ENCODE data around the gene FBN2.
"Not testable (repeated sequence)": the region's sequence is repeated elsewhere in the genome, so short reads cannot be mapped to it uniquely, and the experiment has no call there.

FBN2 gene

DNA sequence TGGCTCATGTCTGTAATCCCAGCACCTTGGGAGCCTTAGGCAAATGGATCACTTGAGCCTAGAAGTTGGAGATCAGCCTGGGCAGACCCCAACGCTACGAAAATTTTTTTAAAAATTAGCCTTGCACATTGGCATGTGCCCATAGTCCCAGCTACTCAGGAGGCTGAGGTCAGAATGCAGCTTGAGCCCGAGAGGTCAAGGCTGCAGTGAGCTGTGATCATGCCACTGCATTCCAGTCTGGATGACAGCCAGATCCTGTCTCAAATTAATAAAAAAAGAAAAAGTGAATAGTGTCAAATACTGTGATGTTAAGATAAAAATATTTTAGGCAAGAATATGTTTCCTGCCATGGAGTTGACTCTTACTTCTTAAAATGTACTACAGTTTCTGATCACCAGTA lies 5.3 kb downstream of the FBN2 start:
- no peaks in the 10 kb centered on the region for H3K4me1 ChIP-seq (ENCODE audit: insufficient read depth, low read length)
- no peak overlapping the region for H3K4me3 ChIP-seq (ENCODE audit: low read depth in 1 of 2, low read length in 2 of 2)
- peaks cover 15 to 19% of the 10 kb centered on the region in 2 donors for H3K27me3 ChIP-seq (ENCODE audit: control insufficient read depth in 1 of 2, insufficient read depth in 2 of 2, low read length in 2 of 2)
- no peak overlapping the region for H3K9ac ChIP-seq (ENCODE audit: low read length)
- no peak overlapping the region for H3K27ac ChIP-seq (ENCODE audit: low read depth, low read length)
- no peaks in the 10 kb centered on the region for H3K9me3 ChIP-seq (ENCODE audit: low read length)
- H3K36me3 ChIP-seq (ENCODE audit: insufficient read depth, low read length): no peaks in the 10 kb centered on the region

DNA sequence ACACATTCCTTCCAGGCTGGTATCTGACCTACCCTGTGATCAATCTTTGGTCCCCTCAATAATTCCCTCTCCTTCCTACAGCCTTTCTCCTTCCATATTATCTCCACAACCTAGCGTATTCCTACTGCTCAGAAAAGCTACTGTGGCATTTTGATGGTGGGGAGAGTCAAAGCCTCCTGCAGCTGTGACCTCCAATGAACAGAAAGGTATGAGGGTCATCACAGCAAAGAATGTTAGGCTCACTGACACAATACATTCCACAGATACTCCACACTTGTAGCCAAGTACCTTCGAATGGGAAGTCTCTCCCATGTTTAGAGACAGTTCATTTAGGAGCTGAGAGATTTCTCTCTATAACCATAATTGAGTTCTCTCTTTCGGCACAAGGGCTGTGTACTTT lies 5.9 kb downstream of the FBN2 start:
- Histone ChIP-seq H3K27me3 (ENCODE audit: control insufficient read depth in 1 of 2, insufficient read depth in 2 of 2, low read length in 2 of 2) (peaks cover 13 to 19% of the 10 kb centered on the region in 2 donors), H3K27ac (ENCODE audit: low read depth, low read length) (no peak overlapping the region), H3K4me3 (ENCODE audit: low read depth in 1 of 2, low read length in 2 of 2) (no peak overlapping the region), H3K9ac (ENCODE audit: low read length) (no peak overlapping the region), H3K9me3 (ENCODE audit: low read length) (no peaks in the 10 kb centered on the region), H3K4me1 (ENCODE audit: insufficient read depth, low read length) (no peaks in the 10 kb centered on the region), H3K36me3 (ENCODE audit: insufficient read depth, low read length) (no peaks in the 10 kb centered on the region)

DNA sequence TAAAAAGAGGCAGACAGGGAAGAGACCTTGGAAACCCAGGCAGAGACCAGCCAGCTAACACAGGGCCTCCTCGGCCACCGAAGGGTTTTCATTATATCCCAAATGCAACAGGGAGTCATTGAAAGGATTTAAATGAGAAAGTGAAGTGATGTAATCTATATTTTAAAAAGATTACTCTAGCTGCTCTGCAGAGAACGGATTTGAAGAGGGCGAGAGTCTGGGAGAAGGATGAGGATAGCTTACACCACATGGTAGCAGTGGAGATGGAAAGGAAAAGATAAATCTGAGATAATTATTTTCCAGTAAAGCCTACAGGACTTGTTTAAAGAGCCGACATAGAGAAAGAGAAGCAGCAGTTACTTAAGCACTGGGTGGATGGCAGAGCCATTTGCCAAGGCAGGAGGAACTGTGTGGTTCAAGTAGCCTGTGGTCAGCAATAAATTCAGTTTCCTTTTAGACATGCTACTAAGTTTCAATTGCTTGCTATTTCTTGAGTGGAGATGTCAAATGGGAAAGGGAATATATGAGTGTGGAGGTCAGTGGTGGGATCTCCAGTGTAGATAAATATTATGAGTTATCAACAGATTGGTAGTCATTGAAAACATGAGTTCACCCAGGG lies 9.3 kb downstream of the FBN2 start:
- peaks cover 0 to 3% of the 10 kb centered on the region in 2 donors for H3K27me3 ChIP-seq (ENCODE audit: control insufficient read depth in 1 of 2, insufficient read depth in 2 of 2, low read length in 2 of 2)
- no peaks in the 10 kb centered on the region for H3K4me1 ChIP-seq (ENCODE audit: insufficient read depth, low read length)
- H3K4me3 ChIP-seq (ENCODE audit: low read depth in 1 of 2, low read length in 2 of 2): no peak overlapping the region
- H3K36me3 ChIP-seq (ENCODE audit: insufficient read depth, low read length): no peaks in the 10 kb centered on the region
- no peak overlapping the region for H3K27ac ChIP-seq (ENCODE audit: low read depth, low read length)
- no peaks in the 10 kb centered on the region for H3K9me3 ChIP-seq (ENCODE audit: low read length)
- no peak overlapping the region for H3K9ac ChIP-seq (ENCODE audit: low read length)

DNA sequence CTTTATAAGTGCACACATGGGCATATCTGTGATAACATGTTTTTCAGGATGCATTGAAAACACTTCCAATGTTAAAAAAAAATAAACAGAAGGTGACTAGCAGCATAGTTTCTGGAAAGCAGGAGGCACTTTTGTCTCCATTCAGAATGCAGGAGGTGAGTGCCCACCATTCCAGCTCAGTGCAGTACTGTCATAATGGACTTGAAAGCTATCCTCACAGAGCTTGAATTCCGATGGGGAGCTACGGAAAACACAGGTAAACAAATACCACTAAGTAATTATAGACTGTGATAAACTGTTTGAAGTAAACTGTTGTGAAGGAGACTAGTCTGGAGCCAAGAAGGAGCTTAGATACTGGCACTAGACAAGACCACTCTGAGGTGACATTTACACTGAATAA lies 9.9 kb downstream of the FBN2 start:
- Histone ChIP-seq H3K9ac (ENCODE audit: low read length) (no peak overlapping the region), H3K36me3 (ENCODE audit: insufficient read depth, low read length) (no peaks in the 10 kb centered on the region), H3K4me1 (ENCODE audit: insufficient read depth, low read length) (no peaks in the 10 kb centered on the region), H3K4me3 (ENCODE audit: low read depth in 1 of 2, low read length in 2 of 2) (no peak overlapping the region), H3K27ac (ENCODE audit: low read depth, low read length) (no peak overlapping the region), H3K9me3 (ENCODE audit: low read length) (no peaks in the 10 kb centered on the region), H3K27me3 (ENCODE audit: control insufficient read depth in 1 of 2, insufficient read depth in 2 of 2, low read length in 2 of 2) (no peaks in the 10 kb centered on the region)

DNA sequence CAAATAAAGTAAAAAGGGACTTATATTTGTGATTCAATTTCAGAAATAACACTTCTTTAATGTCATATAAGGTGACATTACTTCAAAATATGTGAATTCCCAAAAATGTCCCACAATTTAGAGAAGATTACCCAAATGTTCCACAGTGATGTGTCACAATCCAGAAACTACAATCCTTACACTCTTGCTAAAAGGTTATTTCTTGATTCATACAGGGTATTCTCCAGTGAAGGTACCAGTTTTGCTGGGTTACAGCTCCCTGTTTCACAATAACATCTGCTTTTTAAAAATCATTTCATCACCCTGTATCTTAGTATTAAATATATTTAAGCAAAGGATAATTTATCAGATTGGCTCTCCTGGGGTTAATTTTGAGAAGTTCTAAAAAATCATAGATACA lies 11.0 kb downstream of the FBN2 start:
- Histone ChIP-seq H3K9me3 (ENCODE audit: low read length) (no peaks in the 10 kb centered on the region), H3K36me3 (ENCODE audit: insufficient read depth, low read length) (no peaks in the 10 kb centered on the region), H3K9ac (ENCODE audit: low read length) (no peak overlapping the region), H3K27me3 (ENCODE audit: control insufficient read depth in 1 of 2, insufficient read depth in 2 of 2, low read length in 2 of 2) (no peaks in the 10 kb centered on the region), H3K4me3 (ENCODE audit: low read depth in 1 of 2, low read length in 2 of 2) (no peak overlapping the region), H3K27ac (ENCODE audit: low read depth, low read length) (no peak overlapping the region), H3K4me1 (ENCODE audit: insufficient read depth, low read length) (no peaks in the 10 kb centered on the region)

DNA sequence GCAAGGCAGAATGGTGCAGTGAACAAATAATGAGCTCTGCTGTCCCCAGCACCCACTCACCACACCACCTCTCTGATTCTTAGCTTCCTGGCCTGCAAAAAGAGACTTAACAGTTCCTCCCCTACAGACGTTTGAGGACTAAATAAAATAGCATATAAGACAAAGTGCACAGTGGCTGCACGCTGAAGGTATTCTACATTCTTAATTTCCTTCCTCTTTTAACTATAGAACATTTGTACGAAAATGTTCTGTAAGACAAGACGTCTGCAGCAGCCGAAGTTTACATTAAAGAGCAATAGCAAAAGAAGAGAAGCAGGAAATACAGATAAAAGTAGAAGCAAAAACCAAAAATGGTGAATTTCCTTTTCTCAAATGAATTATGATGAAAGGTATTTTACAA lies 15.7 kb downstream of the FBN2 start:
- Histone ChIP-seq H3K9ac (ENCODE audit: low read length) (no peak overlapping the region), H3K9me3 (ENCODE audit: low read length) (no peaks in the 10 kb centered on the region), H3K27ac (ENCODE audit: low read depth, low read length) (no peak overlapping the region), H3K27me3 (ENCODE audit: control insufficient read depth in 1 of 2, insufficient read depth in 2 of 2, low read length in 2 of 2) (no peaks in the 10 kb centered on the region), H3K36me3 (ENCODE audit: insufficient read depth, low read length) (no peaks in the 10 kb centered on the region), H3K4me1 (ENCODE audit: insufficient read depth, low read length) (no peaks in the 10 kb centered on the region), H3K4me3 (ENCODE audit: low read depth in 1 of 2, low read length in 2 of 2) (no peak overlapping the region)

DNA sequence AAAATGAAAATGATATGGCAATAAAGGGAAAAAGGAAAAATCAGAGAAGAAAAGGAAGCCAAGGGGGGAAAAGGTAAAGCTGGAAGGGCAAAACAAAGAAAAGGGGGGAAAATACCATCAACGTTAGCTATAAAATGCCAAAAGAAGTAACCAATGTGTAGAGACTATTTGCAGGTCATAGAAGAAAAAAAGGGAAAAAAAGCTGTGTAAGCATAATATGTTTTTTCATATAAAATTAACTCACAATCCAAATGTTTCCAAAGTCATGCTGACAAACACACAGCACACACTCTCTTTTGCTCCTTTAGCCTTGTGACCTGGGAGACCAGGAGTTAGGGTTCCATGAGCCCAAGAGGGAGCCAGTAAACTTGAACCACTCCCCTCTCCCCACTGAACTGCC lies 18.2 kb downstream of the FBN2 start:
- Histone ChIP-seq H3K36me3 (ENCODE audit: insufficient read depth, low read length) (no peaks in the 10 kb centered on the region), H3K9me3 (ENCODE audit: low read length) (no peaks in the 10 kb centered on the region), H3K9ac (ENCODE audit: low read length) (no peak overlapping the region), H3K4me1 (ENCODE audit: insufficient read depth, low read length) (no peaks in the 10 kb centered on the region), H3K27me3 (ENCODE audit: control insufficient read depth in 1 of 2, insufficient read depth in 2 of 2, low read length in 2 of 2) (no peaks in the 10 kb centered on the region), H3K27ac (ENCODE audit: low read depth, low read length) (no peak overlapping the region), H3K4me3 (ENCODE audit: low read depth in 1 of 2, low read length in 2 of 2) (no peak overlapping the region)

DNA sequence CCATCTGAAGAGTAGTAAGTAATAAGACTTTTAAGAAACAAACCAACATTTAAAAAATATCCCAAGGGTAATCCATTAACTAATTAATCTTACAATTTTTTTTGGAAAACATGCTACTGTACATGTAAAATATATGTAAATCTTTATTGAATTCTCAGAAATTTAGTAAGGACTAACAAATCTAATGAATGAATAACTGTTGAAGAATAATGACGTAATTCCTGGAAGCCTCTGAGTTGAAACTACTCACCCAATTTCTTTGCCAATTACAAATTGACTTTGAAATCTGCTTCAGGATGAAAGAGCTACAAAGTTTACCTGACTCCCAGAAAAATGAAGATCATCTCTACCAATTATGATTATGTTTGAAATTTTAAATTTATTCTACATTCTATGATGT lies 21.1 kb downstream of the FBN2 start:
- H3K27ac ChIP-seq (ENCODE audit: low read depth, low read length): no peak overlapping the region
- H3K4me1 ChIP-seq (ENCODE audit: insufficient read depth, low read length): no peaks in the 10 kb centered on the region
- no peak overlapping the region for H3K4me3 ChIP-seq (ENCODE audit: low read depth in 1 of 2, low read length in 2 of 2)
- H3K9me3 ChIP-seq (ENCODE audit: low read length): no peaks in the 10 kb centered on the region
- no peaks in the 10 kb centered on the region for H3K36me3 ChIP-seq (ENCODE audit: insufficient read depth, low read length)
- H3K9ac ChIP-seq (ENCODE audit: low read length): no peak overlapping the region
- H3K27me3 ChIP-seq (ENCODE audit: control insufficient read depth in 1 of 2, insufficient read depth in 2 of 2, low read length in 2 of 2): no peaks in the 10 kb centered on the region

DNA sequence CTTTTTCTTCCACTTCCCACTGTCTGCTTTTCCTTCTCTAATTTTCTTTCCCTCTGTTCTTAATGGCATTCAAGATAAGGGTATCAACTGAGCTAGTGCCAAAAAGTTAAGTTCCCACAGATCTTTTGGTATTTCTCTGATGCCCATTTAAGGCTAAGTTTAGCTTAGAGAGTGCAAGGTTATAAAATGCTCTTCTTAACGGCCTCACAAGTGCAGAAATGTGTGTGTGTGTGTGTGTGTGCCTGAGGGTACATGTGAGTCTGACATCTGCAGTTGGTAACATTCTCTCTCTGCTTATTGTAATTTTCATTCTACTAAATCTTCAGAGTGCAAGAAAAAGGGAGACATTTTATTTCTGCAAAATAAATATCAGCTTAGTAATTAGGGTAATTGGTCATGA lies 24.2 kb downstream of the FBN2 start:
- no peak overlapping the region for H3K4me3 ChIP-seq (ENCODE audit: low read depth in 1 of 2, low read length in 2 of 2)
- H3K27ac ChIP-seq (ENCODE audit: low read depth, low read length): no peak overlapping the region
- H3K36me3 ChIP-seq (ENCODE audit: insufficient read depth, low read length): no peaks in the 10 kb centered on the region
- H3K27me3 ChIP-seq (ENCODE audit: control insufficient read depth in 1 of 2, insufficient read depth in 2 of 2, low read length in 2 of 2): no peaks in the 10 kb centered on the region
- no peaks in the 10 kb centered on the region for H3K9me3 ChIP-seq (ENCODE audit: low read length)
- H3K4me1 ChIP-seq (ENCODE audit: insufficient read depth, low read length): no peaks in the 10 kb centered on the region
- H3K9ac ChIP-seq (ENCODE audit: low read length): no peak overlapping the region

DNA sequence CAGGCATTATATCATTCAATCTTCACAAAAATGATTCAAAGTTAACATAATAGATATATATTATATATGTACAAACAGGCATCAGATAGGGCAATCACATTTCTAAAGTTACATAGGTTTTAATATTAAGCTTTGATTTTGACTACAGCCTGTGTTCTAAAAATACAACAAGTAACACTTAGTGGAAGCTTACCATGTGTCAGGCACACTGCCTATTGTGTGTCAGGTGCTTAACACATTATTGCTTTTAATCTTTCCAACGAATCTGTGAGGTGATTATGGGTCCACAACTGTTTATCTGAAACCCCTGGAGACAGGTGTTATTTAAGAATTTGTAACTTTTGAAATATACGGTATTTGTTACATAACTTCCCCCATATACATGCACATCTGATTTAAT lies 25.2 kb downstream of the FBN2 start:
- no peak overlapping the region for H3K27ac ChIP-seq (ENCODE audit: low read depth, low read length)
- no peak overlapping the region for H3K9ac ChIP-seq (ENCODE audit: low read length)
- H3K36me3 ChIP-seq (ENCODE audit: insufficient read depth, low read length): no peaks in the 10 kb centered on the region
- H3K9me3 ChIP-seq (ENCODE audit: low read length): no peaks in the 10 kb centered on the region
- H3K4me1 ChIP-seq (ENCODE audit: insufficient read depth, low read length): no peaks in the 10 kb centered on the region
- H3K4me3 ChIP-seq (ENCODE audit: low read depth in 1 of 2, low read length in 2 of 2): no peak overlapping the region
- no peaks in the 10 kb centered on the region for H3K27me3 ChIP-seq (ENCODE audit: control insufficient read depth in 1 of 2, insufficient read depth in 2 of 2, low read length in 2 of 2)

DNA sequence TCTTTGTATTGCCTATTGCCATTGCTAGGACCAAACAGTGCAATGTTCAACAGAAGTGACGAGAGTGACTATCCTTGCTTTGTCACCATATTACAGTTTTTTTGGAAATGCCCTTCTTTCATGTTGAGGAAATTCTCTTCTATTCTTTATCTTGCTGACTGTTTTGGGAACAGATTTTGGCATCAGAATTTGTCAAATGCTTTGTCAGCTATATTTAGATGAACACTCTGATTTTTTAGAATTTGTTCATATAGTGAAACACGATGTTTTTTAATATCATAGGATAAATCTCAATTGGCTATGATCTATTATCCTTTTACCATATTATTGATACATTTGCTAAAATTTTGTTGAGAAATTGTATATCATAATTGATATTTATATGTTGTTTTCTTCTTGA lies 31.4 kb downstream of the FBN2 start:
- no peaks in the 10 kb centered on the region for H3K4me1 ChIP-seq (ENCODE audit: insufficient read depth, low read length)
- no peak overlapping the region for H3K27ac ChIP-seq (ENCODE audit: low read depth, low read length)
- no peak overlapping the region for H3K9ac ChIP-seq (ENCODE audit: low read length)
- H3K36me3 ChIP-seq (ENCODE audit: insufficient read depth, low read length): no peaks in the 10 kb centered on the region
- H3K4me3 ChIP-seq (ENCODE audit: low read depth in 1 of 2, low read length in 2 of 2): no peak overlapping the region
- H3K9me3 ChIP-seq (ENCODE audit: low read length): no peaks in the 10 kb centered on the region
- H3K27me3 ChIP-seq (ENCODE audit: control insufficient read depth in 1 of 2, insufficient read depth in 2 of 2, low read length in 2 of 2): no peaks in the 10 kb centered on the region

DNA sequence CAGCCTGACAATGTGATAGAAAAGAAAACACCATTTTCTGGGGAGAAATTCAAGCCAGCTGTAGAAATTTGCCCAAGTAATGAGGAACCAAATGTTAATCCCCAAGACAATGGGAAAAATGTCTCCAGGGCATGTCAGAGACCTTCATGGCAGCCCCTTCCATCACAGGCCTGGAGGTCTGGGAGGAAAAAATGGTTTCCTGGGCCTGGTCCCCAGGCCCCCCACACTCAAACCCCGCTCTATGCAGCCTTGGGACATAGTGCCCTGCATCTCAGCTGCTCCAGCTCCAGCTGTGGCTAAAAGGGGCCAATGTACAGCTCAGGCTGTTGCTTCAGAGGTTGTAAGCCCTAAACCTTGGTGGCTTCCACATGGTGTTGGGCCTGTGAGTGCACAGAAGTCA lies 34.3 kb downstream of the FBN2 start:
- not testable (repeated sequence) for H3K9ac ChIP-seq (ENCODE audit: low read length); H3K9me3 ChIP-seq (ENCODE audit: low read length); H3K36me3 ChIP-seq (ENCODE audit: insufficient read depth, low read length); H3K27me3 ChIP-seq (ENCODE audit: control insufficient read depth in 1 of 2, insufficient read depth in 2 of 2, low read length in 2 of 2); H3K27ac ChIP-seq (ENCODE audit: low read depth, low read length); H3K4me1 ChIP-seq (ENCODE audit: insufficient read depth, low read length); H3K4me3 ChIP-seq (ENCODE audit: low read depth in 1 of 2, low read length in 2 of 2)
